DND-41 (cell line): ENCODE data around the gene RETREG2.

Source experiments
- ATAC-seq: fragments of 200-7000 bp; cut with Tn5 transposase; 3 replicates; pipeline ENCODE4 v1.9.1; 2021; ENCODE audit warnings: low read depth; ENCODE audit not compliant: insufficient read depth
- DNase-seq: peaks from one replicate; pipeline ENCODE4 v3.0.0-alpha.2; 2020
- H2AFZ ChIP-seq: 2 replicates; pipeline ENCODE4 v1.6.0; 2012; ENCODE audit warnings: low read depth, low read length
- H3K27ac ChIP-seq: 2 replicates; pipeline ENCODE4 v1.5.1; 2012; ENCODE audit warnings: low read length, inconsistent platforms
- H3K27me3 ChIP-seq: fragments of 200-600 bp; sonication (generic); 2 replicates; pipeline ENCODE4 v1.6.0; 2012; ENCODE audit warnings: low read length, mild to moderate bottlenecking, inconsistent platforms; ENCODE audit not compliant: insufficient read depth, poor library complexity
- H3K36me3 ChIP-seq: 2 replicates; pipeline ENCODE4 v1.5.1; 2012; ENCODE audit warnings: low read length, inconsistent platforms; ENCODE audit not compliant: insufficient read depth
- H3K4me1 ChIP-seq: 2 replicates; pipeline ENCODE4 v1.5.1; 2012; ENCODE audit warnings: mild to moderate bottlenecking, low read length; ENCODE audit not compliant: insufficient read depth
- H3K4me2 ChIP-seq: 2 replicates; pipeline ENCODE4 v1.6.0; 2012; ENCODE audit warnings: mild to moderate bottlenecking, moderate library complexity, low read length, inconsistent platforms; ENCODE audit not compliant: insufficient read depth
- H3K4me3 ChIP-seq, 2 experiments: fragments of 200-600 bp in 1 of 2; shearing (Covaris generic) in 1 of 2; 2 replicates each; pipeline ENCODE4 v1.5.1; 2012 to 2016; ENCODE audit warnings: inconsistent platforms in 2 of 2, low read length in 2 of 2, mild to moderate bottlenecking in 2 of 2, low read depth in 1 of 2, moderate library complexity in 1 of 2
- H3K79me2 ChIP-seq: 2 replicates; pipeline ENCODE4 v1.6.0; 2012; ENCODE audit warnings: low read length, inconsistent platforms; ENCODE audit not compliant: insufficient read depth
- H3K9ac ChIP-seq: 2 replicates; pipeline ENCODE4 v1.6.0; 2012; ENCODE audit warnings: low read depth, mild to moderate bottlenecking, inconsistent platforms, low read length, moderate library complexity
- H3K9me3 ChIP-seq: 2 replicates; pipeline ENCODE4 v1.5.1; 2012; ENCODE audit warnings: low read length, moderate library complexity, mild to moderate bottlenecking, inconsistent platforms; ENCODE audit not compliant: insufficient read depth, severe bottlenecking
- H4K20me1 ChIP-seq: 2 replicates; pipeline ENCODE4 v1.6.0; 2012; ENCODE audit warnings: low read length; ENCODE audit not compliant: insufficient read depth
- EZH2 ChIP-seq: IDR thresholded peaks from 3 replicates; pipeline ENCODE4 v1.6.1; 2012; ENCODE audit warnings: borderline replicate concordance, low read depth, mild to moderate bottlenecking, moderate library complexity, low read length, inconsistent platforms; ENCODE audit not compliant: severe bottlenecking
- TF ChIP-seq, protein P1 (sequence below): IDR thresholded peaks from 2 replicates; pipeline ENCODE4 v1.5.1; 2012; ENCODE audit warnings: borderline replicate concordance, low read length, moderate library complexity, mild to moderate bottlenecking; ENCODE audit not compliant: poor library complexity, severe bottlenecking; ENCODE audit errors: extremely low read depth

The RETREG2 gene

DNA sequence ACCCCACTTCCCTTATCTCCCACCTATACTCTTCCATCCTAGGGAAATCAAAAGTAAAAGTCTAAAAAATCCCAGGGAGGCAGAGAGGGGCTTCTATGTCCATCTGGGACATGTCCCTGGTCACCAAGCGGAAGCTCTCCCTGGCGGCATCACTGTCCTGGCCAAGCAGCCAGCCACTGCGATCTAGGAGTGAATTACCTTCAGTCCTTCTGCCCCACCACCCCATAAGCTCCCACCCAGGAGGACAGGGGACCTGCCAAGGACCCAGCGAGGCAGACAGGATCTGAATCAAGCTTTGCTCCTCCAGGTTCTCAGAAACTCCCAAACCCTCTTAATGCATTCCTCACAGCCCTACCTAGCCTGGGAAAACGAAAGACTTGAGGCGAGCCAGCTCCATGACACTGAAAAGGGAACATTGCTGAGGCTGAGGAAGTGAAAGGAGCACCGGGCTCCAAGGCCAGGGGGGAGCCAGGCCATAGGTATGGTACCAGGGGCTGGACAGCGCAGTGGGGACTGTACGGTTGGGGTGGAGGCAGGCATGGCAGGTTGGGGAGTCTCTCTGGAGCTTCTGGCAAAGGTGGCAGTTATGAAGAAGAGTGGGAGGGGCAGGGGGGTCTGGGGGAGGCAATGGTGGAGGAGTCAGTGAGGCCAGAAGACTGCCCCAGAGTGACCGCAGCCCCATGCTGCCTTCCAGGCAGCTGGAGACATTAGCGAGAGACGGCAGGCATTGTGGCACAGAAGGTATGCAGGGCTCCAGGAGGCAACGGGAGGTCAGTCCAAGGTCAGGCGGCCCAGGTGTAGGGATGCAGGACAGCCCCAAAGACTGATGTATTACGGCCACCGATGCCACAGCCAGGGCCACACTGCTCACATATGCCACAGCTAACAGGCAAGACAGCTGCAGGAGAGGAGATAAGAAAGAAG is 5.6 kb upstream of the RETREG2 start:
- ATAC-seq, result no peak

DNA sequence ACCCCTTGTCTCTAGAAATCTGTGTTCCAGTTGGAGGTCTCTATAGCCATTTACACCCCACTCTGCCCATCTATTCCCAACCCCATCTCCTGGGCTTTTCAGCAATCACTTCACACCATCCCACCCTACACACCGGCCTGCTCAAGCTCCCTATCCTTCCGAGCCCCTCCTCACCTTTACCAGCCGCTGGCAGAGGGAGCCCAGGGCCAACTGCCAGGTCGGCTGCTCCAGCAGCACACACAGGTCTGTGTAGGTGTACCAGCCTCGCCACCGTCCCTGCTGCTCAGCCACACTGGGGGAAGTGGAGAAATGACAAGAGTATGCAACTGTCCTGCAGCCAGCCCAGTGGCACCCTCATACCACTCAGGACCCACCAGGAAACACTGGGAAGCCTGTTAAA is 4.9 kb upstream of the RETREG2 start:
- H4K20me1 ChIP-seq, result peaks cover 4% of the 10 kb centered on the region; the same call in 1 of the 2 replicates
- TF ChIP-seq, protein P1, sequence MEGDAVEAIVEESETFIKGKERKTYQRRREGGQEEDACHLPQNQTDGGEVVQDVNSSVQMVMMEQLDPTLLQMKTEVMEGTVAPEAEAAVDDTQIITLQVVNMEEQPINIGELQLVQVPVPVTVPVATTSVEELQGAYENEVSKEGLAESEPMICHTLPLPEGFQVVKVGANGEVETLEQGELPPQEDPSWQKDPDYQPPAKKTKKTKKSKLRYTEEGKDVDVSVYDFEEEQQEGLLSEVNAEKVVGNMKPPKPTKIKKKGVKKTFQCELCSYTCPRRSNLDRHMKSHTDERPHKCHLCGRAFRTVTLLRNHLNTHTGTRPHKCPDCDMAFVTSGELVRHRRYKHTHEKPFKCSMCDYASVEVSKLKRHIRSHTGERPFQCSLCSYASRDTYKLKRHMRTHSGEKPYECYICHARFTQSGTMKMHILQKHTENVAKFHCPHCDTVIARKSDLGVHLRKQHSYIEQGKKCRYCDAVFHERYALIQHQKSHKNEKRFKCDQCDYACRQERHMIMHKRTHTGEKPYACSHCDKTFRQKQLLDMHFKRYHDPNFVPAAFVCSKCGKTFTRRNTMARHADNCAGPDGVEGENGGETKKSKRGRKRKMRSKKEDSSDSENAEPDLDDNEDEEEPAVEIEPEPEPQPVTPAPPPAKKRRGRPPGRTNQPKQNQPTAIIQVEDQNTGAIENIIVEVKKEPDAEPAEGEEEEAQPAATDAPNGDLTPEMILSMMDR, result no peak
- TF ChIP-seq EZH2, result no peak
- peaks cover 42% of the 10 kb centered on the region for H3K36me3 ChIP-seq
- peaks cover 21% of the 10 kb centered on the region for H3K79me2 ChIP-seq
- ATAC-seq, result no peak
- no peaks in the 10 kb centered on the region for H3K9me3 ChIP-seq
- H3K4me2 ChIP-seq, result no peak overlapping the region
- H3K4me1 ChIP-seq, result peaks cover 21% of the 10 kb centered on the region
- H3K27ac ChIP-seq, result no peak overlapping the region
- H3K9ac ChIP-seq, result no peak overlapping the region
- H3K27me3 ChIP-seq, result no peaks in the 10 kb centered on the region
- H3K4me3 ChIP-seq, result no peak overlapping the region
- DNase-seq, result no peak
- no peak overlapping the region for H2AFZ ChIP-seq

More for the DNA sequence above, 5.6 kb upstream of the RETREG2 start:
- no peak for DNase-seq
- H3K4me1 ChIP-seq, result peaks cover 21% of the 10 kb centered on the region
- no peak for TF ChIP-seq EZH2
- TF ChIP-seq, protein P1, result no peak
- H3K9ac ChIP-seq, result no peak overlapping the region
- H3K27me3 ChIP-seq, result no peaks in the 10 kb centered on the region
- no peak overlapping the region for H3K4me2 ChIP-seq
- no peak overlapping the region for H2AFZ ChIP-seq
- H3K4me3 ChIP-seq, result no peak overlapping the region
- peaks cover 42% of the 10 kb centered on the region for H3K36me3 ChIP-seq
- H3K79me2 ChIP-seq, result peaks cover 16% of the 10 kb centered on the region
- H3K9me3 ChIP-seq, result no peaks in the 10 kb centered on the region
- H4K20me1 ChIP-seq, result peaks cover 4% of the 10 kb centered on the region; the same call in 1 of the 2 replicates
- no peak overlapping the region for H3K27ac ChIP-seq

DNA sequence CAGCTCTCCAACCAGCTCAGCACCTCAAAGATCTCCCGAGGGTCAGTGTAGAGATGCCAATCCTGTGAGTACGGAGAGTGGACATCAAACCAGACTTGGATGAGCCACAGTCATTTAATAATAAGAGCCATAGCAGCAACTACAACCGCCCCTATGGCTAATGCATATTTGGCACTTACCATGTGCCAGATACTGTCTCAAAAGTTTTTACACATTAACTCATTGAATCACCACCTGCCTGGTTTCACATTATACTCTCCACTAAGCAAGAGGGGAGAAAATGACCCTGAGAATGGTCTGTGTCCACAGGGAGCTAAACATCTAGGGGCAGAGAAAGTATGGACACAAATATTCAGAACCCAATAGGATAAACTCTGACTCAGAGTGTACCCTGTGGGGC is 3.9 kb upstream of the RETREG2 start:
- ATAC-seq, result no peak
- Histone ChIP-seq H3K36me3 (peaks cover 42% of the 10 kb centered on the region), H4K20me1 (peaks cover 9% of the 10 kb centered on the region; the same call in 1 of the 2 replicates)

More for the DNA sequence above, 3.9 kb upstream of the RETREG2 start:
- H2AFZ ChIP-seq, result no peak overlapping the region
- no peaks in the 10 kb centered on the region for H3K9me3 ChIP-seq
- H3K79me2 ChIP-seq, result peaks cover 30% of the 10 kb centered on the region
- TF ChIP-seq EZH2, result no peak
- TF ChIP-seq, protein P1, result no peak
- peaks cover 27% of the 10 kb centered on the region for H3K4me1 ChIP-seq
- no peak overlapping the region for H3K9ac ChIP-seq
- no peak overlapping the region for H3K27ac ChIP-seq
- no peak overlapping the region for H3K4me3 ChIP-seq
- DNase-seq, result no peak
- no peak overlapping the region for H3K4me2 ChIP-seq
- no peaks in the 10 kb centered on the region for H3K27me3 ChIP-seq
